SK-N-MC (cell line): ENCODE data around the gene CHSY3.

ENCODE experiments used
- EZH2 ChIP-seq: fragments of 200-600 bp; sonication (generic); IDR thresholded peaks from one replicate; pipeline ENCODE4 v1.6.1; 2017; ENCODE audit warnings: antibody characterized with exemption
- POLR2AphosphoS5 ChIP-seq: IDR thresholded peaks from 2 replicates; pipeline ENCODE4 v1.6.1; 2012; ENCODE audit warnings: mild to moderate bottlenecking, low read depth, low read length, borderline replicate concordance

DNA sequence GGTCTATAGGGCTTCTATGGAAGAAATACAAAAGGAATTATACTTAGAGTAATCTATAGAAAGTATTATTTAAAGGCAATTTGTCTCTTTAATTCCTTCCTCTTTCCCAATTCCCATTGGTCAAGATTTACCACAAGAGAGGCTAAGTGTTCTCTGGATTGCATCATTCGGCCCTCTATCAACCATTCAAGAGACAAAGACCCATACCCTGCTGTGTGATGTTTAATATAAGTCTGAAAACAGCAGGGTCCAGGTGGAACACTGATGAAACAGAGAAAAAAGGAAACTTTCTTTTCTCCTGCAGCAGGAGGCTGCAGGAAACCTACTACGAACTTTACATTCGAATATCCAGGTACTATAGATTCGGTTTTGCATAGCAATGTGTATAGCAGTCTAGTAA lies 323.4 kb downstream of the CHSY3 start:
- TF ChIP-seq EZH2 = no peak
- TF ChIP-seq POLR2AphosphoS5 = no peak
